Measurements from ENCODE around the gene HLA-DMA.
A peak's percentile ranks its signal among the peaks of the same experiment; 100 is the strongest.

HLA-DMA gene

DNA sequence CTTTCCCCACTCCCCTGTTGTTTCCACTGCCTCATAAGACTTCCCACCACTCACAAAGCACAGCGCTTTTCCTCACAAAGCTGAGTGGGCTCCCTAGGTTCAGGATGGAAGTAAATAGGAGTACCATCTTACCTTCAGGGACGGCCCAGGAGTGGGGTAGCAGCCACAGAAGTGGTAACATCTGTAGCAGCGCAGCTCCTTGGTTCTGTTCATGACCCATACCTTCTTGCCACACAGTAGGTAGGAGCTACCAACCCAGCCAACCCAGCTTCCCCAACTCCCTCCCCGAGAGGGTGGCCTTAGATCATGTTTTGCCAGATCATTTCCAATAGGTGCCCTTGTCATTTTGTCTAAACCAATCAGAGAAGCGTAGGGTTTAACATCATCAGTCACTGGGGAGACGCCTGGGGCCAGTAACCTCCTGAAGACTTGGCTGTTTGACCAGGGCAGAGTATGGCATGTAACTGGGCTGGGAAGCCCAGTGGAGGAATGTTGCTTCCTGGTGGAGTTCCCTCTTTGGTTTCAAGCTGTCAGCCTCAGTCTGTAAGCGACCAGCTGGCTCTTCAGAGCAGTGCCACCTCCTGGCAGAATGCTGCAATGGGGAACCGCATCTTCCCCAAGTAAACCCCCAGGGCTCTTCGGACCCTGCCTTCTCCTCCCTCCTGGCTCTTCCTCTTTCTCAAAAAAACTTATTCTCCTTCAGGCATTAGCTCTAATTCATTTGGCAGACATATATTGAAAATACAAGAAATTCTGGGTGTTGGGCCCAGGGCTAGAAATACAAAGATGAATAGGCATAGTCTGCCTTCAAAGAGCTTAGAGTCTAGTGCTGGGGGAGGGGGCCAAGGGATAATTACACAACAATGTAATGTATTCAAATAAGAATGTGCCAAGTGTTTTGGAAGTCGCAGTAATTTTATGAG lies at the start of gene HLA-DMA:
Gene HLA-DMA (minus strand): TSS at position 281 of the 923 bp plus-strand sequence. CDS start 61 bp downstream, at position 220.
- peak; percentile 43 for FAIRE-seq

DNA sequence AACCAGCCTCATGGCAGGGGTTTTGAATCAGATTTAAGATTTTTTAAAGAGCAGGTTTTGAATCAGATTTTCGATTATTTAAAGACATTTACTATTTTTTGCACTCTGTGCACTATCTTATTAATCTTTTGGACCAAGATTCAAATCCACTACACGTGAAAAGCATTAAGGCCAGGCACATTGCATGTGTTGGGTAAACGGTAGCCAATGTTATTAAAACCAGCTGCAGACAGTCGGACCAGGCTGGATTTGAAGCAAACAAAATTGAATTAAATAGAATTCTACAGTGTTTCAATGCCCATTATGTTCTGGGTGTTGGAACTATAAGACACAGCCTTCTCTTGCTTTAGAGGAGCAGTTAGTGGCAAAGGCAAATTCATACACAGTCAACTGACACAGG lies 48.8 kb upstream of the HLA-DMA start:
- no peak for FAIRE-seq

DNA sequence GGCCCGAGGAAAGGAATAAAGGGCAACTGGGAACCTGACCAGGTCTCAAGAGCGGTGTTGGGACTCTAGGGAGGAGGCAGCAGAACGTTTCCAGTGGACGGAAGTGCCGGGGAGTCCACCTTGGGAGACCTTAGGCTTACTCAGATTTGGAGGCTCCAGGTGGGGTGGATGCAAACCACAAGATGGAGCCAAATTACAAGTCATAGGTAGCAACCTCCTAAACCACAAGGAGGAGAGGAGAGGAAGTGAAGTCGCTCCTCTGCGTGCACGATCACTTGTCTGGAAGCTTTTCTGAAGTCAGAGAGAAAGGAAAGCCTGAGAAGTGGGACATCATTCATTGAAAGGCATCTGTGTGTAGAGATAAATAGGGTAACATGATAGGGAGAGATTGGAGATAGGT lies 47.2 kb upstream of the HLA-DMA start:
- no peak for FAIRE-seq

DNA sequence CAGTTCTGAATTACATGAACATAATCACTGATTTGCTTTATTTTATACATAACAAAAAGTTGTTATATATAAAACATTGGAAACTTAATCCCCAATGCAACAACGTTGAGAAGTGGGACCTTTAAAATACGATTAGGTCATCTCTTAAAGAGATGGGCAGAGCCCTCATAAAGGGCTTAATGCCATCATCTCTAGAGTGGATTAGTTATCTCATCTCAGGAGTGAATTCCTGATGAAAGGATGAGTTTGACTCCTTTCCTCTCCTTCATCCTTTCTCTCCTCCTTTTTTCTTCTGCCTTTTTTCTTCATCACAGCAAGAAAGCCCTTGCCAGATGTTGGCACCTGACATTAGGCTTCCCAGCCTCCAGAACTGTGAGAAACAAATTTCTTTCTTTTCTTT lies 42.6 kb upstream of the HLA-DMA start:
- no peak for FAIRE-seq

DNA sequence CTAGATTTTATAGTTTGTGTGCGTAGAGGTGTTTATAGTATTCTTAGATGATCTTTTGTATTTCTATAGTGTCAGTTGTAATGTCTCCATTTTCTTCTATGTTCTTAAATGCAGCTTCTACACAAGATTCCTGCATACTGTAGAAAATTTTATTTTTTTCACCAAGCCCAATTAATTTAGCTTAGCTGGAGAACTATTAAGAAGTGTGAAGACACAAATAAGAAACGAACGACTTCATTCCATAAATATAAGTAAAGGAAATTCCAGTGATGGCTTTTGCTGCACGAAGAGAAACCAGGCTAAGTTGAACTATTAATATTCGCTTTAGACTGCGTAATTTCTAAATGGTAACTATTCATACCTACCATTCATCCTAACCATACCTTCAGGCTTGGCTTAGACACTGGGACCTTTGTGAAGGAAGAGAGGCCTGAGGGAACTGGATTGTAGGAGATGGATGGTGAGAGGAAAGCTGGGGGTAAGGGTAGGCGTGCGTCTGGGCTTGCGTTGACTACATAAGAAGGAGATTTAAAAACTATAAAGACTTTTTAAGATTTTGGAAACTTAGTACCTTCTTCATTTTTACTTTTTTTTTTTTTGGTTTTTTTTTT lies 40.6 kb upstream of the HLA-DMA start:
- no peak for FAIRE-seq

DNA sequence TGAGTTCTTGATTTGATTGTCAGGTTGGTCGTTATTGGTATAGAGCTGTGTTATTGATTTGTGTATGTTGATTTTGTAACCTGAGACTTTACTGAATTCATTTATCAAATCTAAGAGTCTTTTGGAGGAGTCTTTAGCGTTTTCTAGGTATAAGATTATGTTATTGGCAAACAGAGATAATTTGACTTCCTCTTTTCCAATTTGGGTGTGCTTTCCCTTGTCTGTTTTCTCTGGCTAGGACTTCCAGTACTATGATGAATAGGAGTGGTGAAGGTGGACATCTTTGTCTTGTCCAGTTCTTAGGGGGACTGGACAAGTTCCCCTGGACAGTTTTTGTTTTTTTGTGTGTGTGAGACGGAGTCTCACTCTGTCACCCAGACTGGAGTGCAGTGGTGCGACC lies 39.1 kb upstream of the HLA-DMA start:
- no peak for FAIRE-seq

DNA sequence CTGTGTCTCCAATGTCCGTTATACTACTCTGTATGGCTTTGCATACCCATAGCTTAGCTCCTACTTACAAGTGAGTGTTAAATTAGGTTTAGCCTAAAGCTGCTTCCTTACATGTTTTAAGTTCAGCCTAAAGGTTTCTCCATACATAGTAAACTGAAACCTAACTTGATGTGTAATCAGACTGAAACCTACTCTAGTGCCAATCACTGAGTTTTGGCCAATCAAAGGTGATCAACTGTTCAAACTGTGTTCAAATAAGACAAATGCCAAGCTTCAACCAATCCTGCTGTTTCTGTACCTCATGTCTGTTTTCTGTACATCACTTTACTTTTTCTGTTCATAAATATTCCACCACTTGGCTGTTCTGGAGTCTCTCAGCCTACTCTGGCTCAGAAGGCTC lies 36.5 kb upstream of the HLA-DMA start:
- no peak for FAIRE-seq

DNA sequence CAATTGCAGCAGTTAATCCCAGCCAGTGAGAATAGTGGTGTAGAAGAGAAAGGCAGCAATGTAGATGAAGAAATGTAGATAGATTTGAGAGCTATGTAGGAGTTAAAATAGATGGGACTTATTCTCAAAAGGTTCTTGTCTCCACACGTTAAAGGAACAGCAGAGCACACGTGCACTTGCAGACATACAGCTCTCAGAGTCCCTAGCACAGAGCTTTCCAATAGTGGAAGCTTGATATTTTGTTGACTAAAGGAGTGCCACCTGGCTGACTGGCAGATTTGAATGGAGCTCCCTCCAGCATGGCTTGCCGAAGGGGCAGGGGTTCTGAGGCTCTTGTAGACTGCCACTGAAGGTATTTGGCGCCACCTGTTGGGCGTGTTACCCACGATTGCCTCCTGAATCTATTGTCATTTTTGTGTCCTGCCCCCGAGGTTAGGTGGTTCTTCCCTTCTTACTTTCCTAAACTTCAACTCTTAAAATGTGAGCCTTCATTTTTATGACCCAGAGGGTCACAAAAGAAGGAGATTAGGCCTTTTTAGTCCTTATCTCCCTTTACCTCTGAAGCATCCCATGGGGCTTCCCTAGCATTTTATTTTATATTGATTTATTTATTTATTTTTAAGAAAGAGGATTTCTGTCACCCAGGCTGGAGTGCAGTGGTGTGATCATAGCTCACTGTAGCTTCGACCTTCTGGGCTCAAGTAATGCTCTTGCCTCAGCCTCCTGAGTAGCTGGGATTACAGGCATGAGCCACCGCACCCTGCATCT lies 31.9 kb upstream of the HLA-DMA start:
- peak; percentile 67 for FAIRE-seq

DNA sequence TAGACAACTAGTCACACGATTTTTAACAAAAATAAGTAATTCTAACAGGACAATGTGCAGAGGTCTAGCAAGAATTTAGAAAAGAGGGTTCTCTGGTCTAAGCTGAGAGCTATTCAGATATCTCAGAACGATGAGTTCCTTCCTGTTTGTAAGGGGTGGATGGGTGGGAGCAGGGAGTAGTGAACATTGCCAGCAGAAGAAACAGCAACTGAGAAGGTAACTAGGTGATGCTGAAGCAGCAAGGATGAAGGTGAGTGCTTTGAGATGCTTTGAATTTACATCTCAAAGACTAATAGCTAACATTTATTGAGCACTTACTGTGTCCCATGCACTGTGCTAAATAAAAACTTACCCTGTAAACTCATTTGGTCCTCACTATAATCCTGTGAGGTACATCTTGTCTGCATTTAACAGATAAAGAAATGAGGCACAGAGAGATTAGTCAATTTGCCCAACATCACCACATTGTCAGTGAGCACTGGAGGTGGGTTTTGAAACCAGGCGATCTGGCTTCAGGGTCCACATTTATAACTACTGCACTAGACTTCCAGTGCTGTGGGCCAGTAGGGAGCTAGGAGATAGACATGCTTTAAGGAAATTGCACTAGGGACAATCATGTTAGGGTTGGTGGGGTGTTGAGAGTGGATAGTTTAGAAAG lies 31.2 kb upstream of the HLA-DMA start:
- no peak for FAIRE-seq

DNA sequence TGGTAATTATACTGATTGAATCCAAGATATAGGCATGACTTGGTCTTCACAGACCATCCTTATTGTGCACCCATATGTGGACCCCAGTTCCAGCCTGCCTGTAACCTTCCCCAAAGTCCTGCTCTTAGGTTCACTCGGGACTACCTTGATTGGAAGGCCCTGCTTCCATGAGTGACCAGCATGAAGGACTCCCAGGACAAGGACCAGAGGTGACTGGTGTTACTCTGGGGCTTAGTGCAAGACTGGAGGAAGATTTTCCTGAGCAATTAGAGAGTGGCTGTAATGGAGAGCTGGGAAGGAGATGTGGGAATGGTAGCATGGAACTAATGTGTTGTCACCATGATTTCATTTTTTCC lies 30.6 kb upstream of the HLA-DMA start:
- FAIRE-seq = no peak

DNA sequence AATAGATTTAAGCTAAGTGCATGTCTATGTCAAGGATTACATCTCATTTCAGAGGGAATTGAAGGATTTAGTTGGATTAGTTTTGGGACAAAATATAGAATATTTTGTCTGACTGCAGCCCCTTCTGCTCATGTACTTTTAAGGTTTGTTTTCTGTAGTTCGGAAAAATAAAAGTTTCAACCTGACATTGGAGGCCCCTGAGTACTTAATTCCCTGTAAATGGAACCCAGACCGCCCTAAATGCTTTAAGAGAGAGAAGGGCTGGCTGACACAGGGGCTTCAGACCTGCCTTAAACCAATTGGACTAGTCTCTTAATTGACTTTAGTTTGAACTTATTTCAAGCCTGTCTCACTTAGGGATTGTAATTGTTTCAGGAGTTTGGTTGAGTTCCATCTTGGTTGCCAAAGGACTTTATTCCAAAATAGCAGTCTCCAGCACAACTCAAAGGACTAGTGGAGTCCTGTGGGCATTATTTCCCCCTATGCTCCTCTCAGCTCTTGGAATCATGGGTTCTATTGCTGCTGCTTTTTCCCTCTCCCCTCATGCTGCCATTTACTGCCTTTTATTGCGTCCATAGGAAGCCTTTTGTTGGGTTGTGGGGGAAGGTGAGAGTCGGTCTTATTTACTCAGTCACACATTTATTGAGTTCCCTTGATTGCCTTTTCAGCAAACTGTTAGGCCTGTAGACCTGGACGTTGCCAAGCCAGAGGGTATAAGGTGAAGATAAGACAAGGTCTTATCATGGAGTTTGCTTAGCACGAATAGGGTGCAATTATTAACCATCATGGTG lies 30.0 kb upstream of the HLA-DMA start:
- FAIRE-seq = peak; percentile 26

DNA sequence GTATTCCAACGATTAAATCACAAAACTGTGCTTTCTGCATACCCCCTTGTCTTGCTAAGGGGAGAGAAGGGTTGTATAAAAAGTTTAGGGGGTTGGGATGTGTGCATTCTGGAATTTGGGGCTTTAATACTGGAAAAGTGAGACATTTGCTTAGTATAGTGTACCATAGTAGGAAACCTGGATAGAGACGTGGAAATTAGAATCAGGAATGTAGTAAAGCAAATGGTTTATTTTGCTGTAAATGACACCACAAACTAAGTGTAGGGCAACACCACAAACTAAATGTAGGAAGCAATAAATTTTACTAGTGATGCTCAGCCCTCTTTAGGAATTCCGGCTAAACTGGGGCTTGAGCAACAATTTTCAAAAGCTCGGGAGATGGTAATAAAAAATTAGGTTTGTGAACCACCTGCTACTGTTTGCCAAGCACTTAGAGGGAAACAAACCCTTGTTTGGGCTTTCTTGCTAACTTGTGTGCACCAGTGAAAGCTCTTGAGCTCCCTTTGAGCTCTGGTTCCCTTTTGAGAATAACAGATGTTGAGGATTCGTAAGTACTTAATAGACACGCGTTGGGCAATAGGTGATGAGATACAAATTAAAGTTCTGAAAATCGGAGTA lies 29.3 kb upstream of the HLA-DMA start:
- FAIRE-seq = peak; percentile 23

DNA sequence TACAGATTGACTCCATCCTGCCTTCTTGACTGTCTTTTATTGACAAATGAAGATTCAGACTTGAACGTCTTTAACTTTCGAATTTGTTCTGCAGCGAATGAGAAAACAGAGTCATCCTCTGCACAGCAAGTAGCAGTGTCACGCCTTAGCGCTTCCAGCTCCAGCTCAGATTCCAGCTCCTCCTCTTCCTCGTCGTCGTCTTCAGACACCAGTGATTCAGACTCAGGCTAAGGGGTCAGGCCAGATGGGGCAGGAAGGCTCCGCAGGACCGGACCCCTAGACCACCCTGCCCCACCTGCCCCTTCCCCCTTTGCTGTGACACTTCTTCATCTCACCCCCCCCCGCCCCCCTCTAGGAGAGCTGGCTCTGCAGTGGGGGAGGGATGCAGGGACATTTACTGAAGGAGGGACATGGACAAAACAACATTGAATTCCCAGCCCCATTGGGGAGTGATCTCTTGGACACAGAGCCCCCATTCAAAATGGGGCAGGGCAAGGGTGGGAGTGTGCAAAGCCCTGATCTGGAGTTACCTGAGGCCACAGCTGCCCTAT lies 27.7 kb upstream of the HLA-DMA start:
- no peak for FAIRE-seq

DNA sequence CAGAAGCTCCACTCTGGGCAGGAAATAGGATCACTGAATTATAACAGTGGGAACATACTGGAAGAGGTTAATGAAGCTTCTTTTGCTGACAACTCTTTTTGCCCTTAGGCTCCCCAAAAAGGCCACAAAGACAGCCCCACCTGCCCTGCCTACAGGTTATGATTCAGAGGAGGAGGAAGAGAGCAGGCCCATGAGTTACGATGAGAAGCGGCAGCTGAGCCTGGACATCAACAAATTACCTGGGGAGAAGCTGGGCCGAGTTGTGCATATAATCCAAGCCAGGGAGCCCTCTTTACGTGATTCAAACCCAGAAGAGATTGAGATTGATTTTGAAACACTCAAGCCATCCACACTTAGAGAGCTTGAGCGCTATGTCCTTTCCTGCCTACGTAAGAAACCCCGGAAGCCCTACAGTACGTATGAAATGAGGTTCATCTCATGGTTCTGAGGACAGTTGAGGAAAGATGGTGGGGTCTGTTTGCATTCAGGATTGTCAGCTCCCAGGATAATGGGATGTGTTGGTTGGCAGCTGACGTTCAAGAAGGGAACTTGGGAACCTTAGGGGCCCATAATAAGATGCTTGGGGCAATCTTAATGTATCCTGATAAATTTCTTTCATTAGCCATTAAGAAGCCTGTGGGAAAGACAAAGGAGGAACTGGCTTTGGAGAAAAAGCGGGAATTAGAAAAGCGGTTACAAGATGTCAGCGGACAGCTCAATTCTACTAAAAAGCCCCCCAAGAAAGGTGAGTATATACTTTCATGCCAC lies 27.0 kb upstream of the HLA-DMA start:
- no peak for FAIRE-seq

DNA sequence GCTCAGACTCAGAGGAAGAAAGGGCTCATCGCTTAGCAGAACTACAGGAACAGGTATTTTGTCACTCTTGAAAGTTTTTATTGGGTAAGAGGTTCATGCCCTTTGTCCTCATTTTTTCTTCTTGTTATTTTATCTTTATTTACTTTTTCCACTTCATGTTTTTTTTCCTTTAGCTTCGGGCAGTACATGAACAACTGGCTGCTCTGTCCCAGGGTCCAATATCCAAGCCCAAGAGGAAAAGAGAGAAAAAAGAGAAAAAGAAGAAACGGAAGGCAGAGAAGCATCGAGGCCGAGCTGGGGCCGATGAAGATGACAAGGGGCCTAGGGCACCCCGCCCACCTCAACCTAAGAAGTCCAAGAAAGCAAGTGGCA lies 25.0 kb upstream of the HLA-DMA start:
- FAIRE-seq = no peak

DNA sequence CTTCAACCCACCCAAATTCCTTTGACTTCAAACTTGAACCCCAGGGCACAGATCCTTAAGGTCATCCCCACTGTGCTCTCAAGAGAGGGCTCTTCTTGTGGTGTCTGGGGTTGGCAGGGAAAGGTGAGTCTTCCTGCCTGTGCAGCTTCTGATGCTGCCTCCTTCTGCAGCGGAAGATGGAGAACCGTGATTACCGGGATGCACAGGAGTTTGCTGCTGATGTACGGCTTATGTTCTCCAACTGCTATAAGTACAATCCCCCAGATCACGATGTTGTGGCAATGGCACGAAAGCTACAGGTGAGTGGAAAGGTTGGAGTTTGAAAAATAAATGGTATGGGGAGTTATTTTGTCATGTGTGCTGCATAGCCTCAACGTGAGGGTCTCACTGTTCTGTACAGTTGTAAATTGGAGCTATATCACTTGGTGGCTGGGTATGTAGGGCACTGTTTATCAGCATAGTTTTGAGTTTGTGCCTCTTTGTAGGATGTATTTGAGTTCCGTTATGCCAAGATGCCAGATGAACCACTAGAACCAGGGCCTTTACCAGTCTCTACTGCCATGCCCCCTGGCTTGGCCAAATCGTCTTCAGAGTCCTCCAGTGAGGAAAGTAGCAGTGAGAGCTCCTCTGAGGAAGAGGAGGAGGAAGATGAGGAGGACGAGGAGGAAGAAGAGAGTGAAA lies 24.5 kb upstream of the HLA-DMA start:
- no peak for FAIRE-seq

DNA sequence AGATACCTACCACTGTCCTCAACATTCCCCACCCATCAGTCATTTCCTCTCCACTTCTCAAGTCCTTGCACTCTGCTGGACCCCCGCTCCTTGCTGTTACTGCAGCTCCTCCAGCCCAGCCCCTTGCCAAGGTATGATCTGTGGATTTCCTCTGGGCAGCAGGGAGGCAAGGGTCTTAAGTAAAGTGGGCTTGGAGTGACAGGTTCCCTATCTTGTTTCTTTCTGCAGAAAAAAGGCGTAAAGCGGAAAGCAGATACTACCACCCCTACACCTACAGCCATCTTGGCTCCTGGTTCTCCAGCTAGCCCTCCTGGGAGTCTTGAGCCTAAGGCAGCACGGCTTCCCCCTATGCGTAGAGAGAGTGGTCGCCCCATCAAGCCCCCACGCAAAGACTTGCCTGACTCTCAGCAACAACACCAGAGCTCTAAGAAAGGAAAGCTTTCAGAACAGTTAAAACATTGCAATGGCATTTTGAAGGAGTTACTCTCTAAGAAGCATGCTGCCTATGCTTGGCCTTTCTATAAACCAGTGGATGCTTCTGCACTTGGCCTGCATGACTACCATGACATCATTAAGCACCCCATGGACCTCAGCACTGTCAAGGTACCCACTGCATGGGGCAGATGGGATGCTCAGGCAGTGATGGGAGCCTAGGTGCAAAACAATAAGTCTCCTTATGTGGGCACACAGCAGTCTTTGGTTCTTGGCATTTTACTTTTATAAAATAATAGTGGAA lies 23.6 kb upstream of the HLA-DMA start:
- FAIRE-seq = no peak

DNA sequence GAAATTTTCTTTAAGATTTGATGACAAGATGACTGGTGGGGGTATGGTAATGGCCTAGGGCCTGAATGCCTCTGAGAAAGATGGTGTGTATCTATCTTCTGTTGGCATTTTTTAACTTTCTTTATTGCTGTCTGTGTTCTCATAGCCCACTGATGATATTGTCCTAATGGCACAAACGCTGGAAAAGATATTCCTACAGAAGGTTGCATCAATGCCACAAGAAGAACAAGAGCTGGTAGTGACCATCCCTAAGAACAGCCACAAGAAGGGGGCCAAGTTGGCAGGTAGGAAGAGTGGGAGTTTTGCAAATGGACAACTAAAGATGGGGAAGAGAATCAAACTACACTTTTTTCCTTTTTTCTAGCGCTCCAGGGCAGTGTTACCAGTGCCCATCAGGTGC lies 23.0 kb upstream of the HLA-DMA start:
- FAIRE-seq = no peak

DNA sequence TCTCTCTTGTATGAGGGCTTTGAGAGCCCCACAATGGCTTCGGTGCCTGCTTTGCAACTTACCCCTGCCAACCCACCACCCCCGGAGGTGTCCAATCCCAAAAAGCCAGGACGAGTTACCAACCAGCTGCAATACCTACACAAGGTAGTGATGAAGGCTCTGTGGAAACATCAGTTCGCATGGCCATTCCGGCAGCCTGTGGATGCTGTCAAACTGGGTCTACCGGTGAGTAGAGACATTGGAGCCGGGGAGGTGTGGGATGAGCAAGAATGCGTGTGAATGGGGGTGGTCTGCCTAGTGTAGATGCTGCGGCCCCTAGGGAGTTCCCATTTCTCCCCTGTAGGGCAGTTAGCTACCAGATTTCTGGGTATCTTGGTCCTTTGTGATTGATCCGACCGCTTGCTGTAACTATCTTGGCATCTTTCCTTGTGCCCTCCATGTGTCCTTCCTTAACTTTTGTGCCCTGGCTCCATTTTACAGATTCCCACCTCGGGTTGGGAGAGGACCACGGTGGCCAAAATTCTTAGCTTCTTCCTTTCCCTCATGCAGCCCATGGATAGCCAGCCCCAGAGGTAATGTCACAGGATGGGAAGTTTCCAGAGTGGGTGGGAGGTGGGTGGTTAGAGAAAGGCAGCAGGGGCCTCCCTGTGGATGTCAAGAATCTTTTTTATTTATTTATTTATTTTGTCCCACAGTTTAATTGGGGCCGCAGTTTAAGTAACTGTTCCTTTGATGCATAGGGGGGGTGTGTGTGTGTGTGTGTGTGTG lies 21.8 kb upstream of the HLA-DMA start:
- FAIRE-seq = no peak

Measured in TTC549 (cell line).